Stimulated activated naive CD4-positive, alpha-beta T cell (primary cell): ENCODE results near the gene RPL36A.
A peak's percentile ranks its signal among the peaks of the same experiment; 100 is the strongest.

ENCODE experiments used
- DNase-seq, 6 experiments: peaks; one replicate each; lab custom pipeline; 2025; lab: John Stamatoyannopoulos, UW

Gene RPL36A

GRCh38 chrX:101393530-101394305, 2.9 kb downstream of the RPL36A start:
- no peak for DNase-seq

- no peak for DNase-seq
Measured at GRCh38 chrX:101394372-101394771, 3.6 kb downstream of the RPL36A start.

- DNase-seq, result no peak
Measured at GRCh38 chrX:101395789-101396188, 5.0 kb downstream of the RPL36A start.

- DNase-seq, result no peak
Measured at GRCh38 chrX:101397779-101398178, 7.0 kb downstream of the RPL36A start.

GRCh38 chrX:101398694-101399093, 7.9 kb downstream of the RPL36A start:
- no peak for DNase-seq

GRCh38 chrX:101399825-101400224, 9.0 kb downstream of the RPL36A start:
- no peak for DNase-seq

- no peak for DNase-seq
Measured at GRCh38 chrX:101407167-101407747, 16.4 kb downstream of the RPL36A start.

- DNase-seq, result peak; percentile 78 to 93 (median 88)
Measured at GRCh38 chrX:101407748-101408531, 17.1 kb downstream of the RPL36A start, which contains the start of the genes GLA and HNRNPH2. Gene GLA, minus strand, starts transcription at chrX:101407925. Its CDS starts 22 bp downstream, at chrX:101407903. Gene HNRNPH2, plus strand, starts transcription at chrX:101408222. Its CDS starts 3,767 bp downstream, at chrX:101411989.

GRCh38 chrX:101408532-101408841, 17.7 kb downstream of the RPL36A start:
- DNase-seq, result no peak

- no peak for DNase-seq
Measured at GRCh38 chrX:101409043-101409442, 18.2 kb downstream of the RPL36A start.

- DNase-seq, result peak in 1 of 6 experiments; percentile 0
Measured at GRCh38 chrX:101410461-101410860, 19.6 kb downstream of the RPL36A start.

GRCh38 chrX:101411984-101412383, 21.2 kb downstream of the RPL36A start:
- DNase-seq, result peak in 1 of 6 experiments; percentile 1

GRCh38 chrX:101415180-101416145, 24.7 kb downstream of the RPL36A start:
- peak in 5 of 6 experiments; percentile 10 to 68 (median 38) for DNase-seq

- no peak for DNase-seq
Measured at GRCh38 chrX:101416691-101417090, 25.9 kb downstream of the RPL36A start.

- no peak for DNase-seq
Measured at GRCh38 chrX:101417190-101417589, 26.4 kb downstream of the RPL36A start.

GRCh38 chrX:101417981-101418841, 27.4 kb downstream of the RPL36A start:
- DNase-seq, result peak in 5 of 6 experiments; percentile 0 to 31 (median 10)

- no peak for DNase-seq
Measured at GRCh38 chrX:101419489-101419888, 28.7 kb downstream of the RPL36A start.

GRCh38 chrX:101427954-101428353, 37.1 kb downstream of the RPL36A start:
- DNase-seq, result no peak

- no peak for DNase-seq
Measured at GRCh38 chrX:101429934-101430333, 39.1 kb downstream of the RPL36A start.

- no peak for DNase-seq
Measured at GRCh38 chrX:101430457-101431078, 39.8 kb downstream of the RPL36A start.
